HT-29 (cell line): ENCODE results near the gene MPRIP. TPM values are rescaled to one million over a fixed set of nuclear protein-coding genes. Genes with fewer than 3 reads are reported as not detected.

ENCODE experiments used
- DNase-seq: peaks from one replicate; pipeline ENCODE4 v3.0.0-alpha.2; 2015; ENCODE audit warnings: low spot score
- total RNA-seq: library from RNA; depleted of rRNA; stranded (reverse); fragments of >200 nt; shearing (Covaris generic); gene quantifications from 2 replicates; pipeline ENCODE4 v1.2.3, GENCODE V29; 2014

MPRIP gene
- total RNA-seq, 1 experiment from 2014 or later = 162 TPM

DNA sequence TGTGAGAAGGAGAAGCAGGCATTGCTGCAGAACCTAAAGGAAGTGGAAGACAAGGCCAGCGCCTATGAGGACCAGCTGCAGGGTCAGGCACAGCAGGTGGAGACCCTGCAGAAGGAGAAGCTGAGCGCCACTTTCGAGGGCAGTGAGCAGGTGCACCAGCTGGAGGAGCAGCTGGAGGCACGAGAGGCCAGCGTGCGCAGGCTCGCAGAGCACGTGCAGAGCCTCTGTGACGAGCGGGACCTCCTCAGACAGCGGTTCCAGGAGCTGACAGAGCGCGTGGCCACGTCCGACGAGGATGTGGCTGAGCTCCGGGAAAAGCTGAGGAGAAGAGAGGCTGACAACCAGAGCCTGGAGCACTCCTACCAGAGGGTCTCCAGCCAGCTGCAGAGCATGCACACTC, 122.4 kb downstream of the MPRIP start:
- DNase-seq = no peak

DNA sequence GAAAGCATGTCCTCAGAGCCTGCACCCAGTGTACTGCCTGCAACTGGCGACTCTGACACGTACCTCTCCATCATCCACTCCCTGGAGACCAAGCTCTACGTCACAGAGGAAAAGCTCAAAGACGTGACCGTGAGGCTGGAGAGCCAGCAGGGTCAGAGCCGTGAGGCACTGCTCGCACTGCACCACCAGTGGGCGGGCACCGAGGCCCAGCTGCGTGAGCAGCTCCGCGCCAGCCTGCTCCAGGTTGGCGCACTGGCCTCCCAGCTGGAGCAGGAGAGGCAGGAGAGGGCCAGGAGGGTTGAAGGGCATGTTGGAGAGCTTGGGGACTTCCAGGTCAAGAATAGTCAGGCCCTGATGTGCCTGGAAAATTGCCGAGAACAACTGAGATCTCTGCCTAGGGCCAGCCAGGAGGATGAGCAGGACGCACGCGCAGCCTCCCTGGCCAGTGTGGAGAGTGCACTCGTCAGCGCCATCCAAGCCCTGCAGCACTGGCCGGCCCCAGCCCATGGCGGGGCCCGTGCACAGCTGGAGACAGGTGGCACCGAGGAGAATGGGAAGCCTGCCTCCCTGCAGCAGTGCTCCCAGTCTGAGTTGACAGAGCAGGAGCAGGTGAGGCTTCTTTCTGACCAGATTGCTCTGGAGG, 123.5 kb downstream of the MPRIP start:
- no peak for DNase-seq

DNA sequence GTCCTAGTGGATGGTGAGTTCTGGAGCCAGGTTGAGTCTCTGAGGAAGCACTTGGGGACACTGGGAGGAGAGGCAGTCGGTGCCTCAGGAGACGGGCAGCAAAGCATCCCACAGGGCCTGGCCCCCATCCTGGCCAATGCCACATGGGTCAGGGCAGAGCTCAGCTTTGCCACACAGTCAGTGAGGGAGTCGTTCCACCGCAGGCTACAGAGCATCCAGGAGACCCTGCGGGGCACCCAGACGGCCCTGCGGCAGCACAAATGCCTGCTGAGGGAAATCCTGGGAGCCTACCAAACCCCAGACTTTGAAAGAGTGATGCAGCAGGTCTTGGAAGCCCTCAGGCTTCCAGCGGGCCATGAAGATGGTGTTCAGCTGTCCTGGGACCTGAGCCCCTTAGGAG, 124.2 kb downstream of the MPRIP start:
- no peak for DNase-seq

DNA sequence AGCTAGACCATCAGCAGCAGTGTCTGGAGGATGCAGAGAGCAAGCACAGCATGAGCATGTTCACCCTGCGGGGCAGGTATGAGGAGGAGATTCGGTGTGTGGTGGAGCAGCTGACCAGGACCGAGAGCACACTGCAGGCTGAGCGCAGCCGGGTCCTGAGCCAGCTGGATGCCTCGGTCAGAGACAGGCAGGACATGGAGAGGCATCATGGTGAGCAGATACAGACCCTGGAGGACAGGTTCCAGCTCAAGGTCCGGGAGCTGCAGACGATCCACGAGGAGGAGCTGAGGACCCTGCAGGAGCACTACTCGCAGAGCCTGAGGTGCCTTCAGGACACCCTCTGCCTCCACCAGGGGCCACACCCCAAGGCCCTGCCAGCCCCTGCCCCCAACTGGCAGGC, 125.1 kb downstream of the MPRIP start:
- DNase-seq = no peak

DNA sequence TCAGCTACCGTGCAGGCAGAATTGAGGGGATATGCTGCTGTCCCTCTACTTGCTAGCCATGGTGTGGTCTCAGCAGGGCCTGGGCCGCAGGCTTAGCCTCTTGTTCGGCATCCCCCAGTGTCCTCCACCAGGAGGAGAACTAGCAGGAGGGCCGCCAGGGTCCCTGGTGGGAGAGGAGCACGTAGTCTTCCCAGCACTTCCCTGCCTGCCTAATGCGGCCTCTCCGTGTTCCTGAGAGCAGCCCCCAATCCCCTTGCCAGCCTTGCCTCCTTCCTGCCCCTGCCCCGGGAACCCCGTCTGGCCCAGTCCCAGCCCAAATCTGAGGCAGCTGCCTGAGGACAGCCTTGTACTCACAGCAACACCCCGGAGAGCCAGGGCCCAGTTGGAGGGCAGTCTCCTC, 125.7 kb downstream of the MPRIP start:
- no peak for DNase-seq

DNA sequence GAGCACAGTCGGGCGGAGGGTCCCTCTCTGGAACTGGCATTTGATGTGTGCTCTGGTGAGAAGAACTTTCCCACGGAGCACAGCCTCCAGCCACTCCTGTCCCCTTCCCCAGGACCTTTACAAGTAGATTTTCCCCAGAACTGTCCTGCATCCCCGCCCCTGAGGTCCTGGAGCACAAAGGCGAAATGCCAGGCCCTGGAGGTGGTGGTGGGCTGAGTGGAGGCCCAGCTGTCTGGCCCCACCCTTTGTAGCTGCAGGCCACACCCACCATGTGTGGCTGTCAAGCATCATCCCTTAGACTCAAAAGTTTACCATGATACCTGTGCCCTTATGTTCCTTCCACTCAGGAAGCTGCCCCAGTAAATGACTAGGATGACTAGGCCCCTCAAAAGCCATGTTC, 126.1 kb downstream of the MPRIP start:
- no peak for DNase-seq

DNA sequence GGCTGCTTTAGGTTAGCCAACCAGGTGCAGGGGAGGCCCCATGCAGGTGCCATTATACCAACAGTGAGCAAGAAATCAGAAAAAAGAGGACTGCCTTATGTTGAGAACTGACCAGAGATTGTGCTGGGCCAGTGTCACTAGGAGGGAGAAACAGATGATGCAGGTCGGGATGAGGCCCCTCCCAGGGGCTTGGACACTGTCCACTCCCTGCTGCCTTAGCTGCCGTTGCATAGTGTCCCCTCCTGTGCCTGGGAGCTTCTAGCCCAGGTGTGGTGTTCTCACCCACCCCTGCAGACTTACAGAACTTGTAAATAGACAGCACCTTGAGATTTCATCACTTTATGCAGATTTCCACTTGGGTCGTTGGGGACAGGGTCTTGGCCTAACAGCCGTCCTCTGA, 127.1 kb downstream of the MPRIP start:
- DNase-seq = no peak

DNA sequence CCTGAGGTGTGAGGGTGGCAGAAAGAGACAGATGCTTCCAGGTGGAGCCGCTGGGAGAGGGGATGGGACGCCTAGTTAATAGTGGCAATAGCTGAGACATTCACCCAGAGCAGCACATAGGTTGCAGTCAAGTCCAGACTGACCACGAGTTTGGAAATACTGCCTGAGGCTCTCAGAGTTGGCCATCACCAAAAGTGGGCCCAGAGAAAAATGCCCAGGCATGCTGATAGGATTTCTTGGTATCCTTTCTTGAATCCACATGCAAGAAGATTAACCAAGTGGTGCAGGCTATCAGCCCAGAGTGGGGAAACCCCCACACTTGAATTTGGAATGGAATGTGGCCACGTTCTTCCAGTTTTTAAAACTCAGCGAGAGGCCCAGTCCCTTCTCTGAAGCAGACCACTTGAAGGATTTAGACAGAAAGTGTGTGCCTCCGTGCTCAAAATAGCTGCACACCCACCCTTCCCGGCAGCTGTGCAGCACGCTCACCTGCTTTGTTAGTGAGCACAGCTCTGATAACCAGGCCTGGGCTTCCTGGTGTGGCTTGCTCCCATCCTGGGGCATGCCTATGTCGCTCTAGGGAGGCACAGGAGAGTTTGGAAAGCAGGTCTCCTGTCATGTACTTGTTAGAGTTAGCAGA, 128.2 kb downstream of the MPRIP start:
- no peak for DNase-seq

DNA sequence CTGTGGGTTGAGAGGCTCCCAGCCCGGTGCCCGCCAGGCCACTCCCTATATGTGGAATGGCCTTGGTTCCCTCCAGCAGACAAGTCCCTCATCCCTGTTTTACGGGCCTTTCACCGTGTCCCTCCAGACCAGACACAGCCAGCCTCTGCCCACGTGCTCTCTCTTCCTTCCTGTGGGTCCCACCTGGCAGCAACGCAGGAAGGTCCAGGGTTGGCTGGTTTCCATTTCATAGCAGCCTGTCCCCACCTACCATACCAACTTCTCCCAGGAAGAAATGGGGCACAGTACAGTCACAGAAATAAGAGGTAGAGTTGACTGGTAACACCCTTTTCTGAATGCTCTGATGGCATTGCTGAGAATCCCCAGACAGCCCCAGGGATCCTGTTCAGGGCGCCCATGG, 128.9 kb downstream of the MPRIP start:
- no peak for DNase-seq

DNA sequence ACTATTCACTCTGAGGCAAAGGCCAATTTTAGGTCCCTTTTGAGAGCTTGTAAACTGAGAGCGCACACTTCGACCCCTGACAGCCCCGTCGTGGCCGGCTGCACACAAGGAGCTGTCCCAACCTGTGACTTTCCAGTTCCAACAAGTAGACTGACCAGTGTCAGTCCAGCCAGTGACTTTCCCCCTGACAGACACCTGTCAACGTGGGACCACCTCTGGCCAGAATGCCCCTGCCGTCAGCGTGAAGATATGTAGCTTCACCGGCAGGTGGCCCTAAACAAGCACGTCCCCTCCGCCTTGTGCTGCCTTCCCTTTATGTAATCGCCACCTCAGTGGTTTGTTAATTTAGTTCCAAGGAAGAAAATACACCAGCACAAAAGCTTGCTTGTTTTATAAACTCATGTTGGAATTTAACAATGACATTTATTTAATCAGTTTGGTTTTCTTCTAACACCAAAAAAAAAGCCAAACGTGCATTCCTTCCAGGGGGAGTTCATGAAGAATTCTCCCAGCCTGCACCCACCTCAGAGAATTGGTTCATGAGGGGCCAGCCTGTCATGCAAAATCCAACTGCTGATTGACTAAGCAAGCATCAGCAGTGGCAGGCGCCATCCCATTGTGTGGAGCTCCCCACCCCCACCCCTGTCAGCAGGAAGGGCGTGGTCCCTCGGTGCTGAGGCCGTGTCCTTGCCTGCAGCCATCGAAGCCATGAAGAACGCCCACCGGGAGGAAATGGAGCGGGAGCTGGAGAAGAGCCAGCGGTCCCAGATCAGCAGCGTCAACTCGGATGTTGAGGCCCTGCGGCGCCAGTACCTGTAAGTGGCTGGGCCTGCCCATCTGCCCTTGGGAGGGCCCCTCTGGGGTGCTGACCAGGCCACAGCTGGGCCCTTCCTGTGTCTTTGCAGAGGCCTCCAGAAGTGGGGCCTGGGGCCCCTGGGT, 130.0 kb downstream of the MPRIP start:
- no peak for DNase-seq

DNA sequence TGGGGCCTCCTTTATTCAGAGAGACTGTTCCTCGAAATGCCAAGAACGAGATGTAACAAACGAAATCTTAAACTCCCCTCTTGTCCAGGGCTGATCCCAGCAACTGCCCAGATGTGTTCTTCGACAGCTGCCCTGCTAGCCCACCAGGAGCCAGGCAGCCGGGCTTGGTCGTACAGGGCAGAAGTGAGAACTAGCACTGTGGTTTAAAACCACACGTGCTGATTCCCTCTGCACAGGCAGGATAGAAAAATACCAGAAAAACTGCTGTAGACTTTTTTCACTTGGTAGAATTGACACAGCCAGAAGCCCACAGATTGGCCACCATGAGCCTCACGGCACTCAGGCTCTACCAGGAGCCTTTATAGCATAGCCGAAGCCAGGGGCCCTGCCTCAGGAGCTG, 130.7 kb downstream of the MPRIP start:
- DNase-seq = no peak

DNA sequence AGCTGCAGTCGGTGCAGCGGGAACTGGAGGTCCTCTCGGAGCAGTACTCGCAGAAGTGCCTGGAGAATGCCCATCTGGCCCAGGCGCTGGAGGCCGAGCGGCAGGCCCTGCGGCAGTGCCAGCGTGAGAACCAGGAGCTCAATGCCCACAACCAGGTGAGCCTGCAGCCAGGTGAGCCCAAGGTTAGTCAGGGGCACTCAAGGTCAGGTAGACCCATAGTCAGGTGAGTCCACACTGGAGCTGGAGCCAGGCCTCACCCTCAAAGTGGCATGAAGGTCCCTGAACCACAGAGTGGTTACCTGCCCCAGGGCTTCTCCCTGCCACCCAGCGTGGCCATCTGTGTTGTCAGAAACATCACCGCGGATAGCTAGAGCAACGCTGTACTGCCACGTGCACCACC, 131.7 kb downstream of the MPRIP start:
- no peak for DNase-seq

DNA sequence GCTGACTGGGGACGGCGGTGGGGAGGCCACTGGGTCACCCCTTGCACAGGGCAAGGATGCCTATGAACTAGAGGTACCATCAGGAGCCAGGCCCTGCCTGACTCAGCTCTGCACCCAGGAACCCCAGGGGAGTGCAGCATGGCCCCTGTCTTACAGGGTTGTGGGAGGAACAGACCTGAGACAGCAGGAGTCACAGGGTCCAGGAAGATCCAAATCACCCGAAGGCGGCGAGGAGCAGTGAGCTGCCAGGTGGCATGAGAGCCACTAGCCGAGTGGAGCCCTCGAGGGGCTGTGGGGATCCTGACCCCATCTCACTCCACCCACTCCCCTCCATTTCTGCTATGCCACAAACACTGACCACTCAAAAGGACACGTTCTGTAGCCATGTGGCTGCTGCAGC, 133.1 kb downstream of the MPRIP start:
- no peak for DNase-seq

DNA sequence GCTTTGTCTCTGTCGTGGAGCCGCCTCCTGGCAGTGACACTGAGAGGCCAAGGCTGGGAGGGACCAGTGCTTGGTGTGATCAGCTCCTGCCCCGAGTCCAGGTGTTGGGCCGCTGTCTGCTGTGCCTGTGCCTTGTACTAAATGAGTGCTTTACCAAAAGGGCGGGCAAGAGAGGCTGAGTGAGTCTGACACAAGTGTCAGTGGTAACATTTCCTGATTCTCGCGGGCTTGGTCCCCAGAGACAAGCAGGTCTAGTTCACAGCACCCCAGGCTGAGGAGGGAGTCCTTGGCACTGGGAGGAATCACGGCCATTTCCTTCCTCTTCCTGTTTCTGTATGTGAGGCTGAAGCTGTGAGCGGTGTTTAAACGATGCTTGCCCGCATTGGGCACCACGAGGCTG, 133.7 kb downstream of the MPRIP start:
- no peak for DNase-seq

DNA sequence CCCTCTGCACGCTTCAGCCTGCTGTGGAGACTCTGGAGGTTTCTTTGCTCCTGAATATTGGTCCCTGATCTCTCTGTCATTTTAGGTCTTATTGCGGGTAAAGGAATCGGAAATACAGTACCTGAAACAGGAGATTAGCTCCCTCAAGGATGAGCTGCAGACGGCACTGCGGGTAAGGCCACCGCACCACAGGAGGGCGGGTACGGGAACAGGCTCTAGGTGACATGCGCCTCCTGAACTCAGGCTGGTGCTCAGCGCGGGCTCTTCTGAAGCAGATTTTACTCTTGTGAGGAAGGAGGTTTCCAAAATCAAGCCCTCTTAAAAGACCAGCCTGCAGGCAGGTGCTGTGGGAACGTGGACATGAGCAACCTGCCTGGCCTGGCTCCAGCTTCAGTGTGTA, 134.1 kb downstream of the MPRIP start:
- DNase-seq = no peak

DNA sequence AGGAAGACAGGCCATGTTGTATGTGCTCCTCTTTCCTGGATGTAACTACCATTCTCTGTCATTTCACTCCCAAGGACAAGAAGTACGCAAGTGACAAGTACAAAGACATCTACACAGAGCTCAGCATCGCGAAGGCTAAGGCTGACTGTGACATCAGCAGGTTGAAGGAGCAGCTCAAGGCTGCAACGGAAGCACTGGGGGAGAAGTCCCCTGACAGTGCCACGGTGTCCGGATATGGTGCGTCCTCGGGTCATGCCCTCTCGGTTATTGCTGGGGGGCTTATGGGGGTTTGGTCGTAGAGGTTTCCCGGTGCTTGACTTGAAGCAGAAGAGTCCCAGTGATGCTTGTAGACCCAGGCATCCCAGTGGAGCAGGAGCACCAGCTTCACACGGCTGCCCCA, 134.9 kb downstream of the MPRIP start:
- no peak for DNase-seq

DNA sequence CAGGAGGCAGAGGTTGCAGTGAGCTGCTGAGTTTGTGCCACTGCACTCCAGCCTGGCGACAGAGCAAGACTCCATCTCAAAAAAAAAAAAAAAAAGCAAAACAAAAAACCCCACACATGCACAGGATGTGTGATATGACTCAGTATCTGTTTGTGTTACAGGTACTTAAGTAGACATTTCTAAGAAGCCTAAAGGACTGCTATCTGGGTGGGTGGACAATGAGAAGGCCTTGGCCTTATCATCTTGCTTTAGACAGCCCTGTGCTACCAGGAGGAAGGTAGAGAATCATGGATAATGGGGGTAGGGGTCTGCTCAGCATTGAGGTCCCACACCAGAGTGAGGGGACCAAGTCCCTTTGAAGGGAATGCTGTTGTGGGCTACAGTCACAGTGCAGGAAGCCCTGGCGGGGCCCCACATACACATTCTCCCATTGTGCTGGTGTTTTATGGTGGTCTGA, 137.1 kb downstream of the MPRIP start:
- no peak for DNase-seq

DNA sequence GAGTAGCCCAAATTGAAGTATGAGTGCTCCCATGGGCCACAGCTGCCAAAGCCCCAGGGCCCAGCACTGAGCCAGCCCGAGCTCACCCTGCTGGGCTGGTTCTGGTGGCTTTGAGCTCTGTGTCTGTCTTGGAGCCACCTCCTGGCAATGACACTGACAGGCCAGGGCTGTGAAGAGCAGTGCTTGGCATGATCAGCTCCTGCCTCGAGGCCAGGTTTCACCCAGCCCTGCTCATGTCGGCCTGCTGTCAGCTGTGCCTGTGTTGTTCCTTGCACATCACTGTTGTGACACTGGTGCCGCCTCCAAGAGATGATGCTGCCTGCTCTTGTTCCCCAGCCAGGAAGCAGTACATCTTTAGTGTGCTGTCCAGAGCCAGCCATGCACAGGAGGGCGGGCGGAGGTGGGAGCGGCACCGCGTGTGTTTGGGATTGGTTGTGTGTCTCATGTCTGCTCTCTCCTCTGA, 137.9 kb downstream of the MPRIP start:
- no peak for DNase-seq

DNA sequence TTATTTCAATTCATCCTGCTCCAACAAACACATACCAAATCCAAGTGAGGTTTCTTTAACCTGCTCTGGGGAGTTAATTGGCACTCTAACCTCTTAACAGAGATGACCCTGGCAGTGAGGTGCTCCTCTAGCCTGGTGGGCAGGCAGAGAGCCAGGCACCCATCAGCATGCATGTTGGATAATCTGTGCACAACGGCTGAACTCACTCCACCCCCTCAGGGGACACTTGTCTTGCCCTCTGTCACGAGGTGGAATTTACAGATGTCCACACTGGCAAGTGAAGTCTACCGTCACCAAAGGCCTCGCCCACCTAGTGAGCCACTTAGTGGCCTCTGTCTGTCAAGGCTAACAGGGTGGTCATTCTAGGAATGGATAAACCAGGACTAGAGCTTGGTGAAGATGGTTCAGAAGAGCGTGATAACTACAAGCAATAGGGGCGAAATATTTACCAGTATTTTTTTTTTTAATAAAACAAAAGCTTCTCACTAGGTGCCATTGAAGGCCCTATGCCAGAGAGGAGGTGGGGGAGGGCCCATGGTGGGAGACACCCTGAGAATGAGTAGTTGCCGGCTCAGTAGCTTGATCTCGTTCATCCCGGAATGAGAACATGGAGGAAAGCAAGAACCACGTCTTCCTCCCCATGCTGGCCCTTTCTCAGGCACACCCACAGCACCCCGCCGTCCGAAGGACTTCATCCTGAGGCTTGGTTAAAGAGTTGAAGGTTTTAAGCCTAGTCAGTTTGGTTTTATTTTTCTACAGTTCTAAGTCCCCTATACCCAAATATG, 138.7 kb downstream of the MPRIP start:
- no peak for DNase-seq

DNA sequence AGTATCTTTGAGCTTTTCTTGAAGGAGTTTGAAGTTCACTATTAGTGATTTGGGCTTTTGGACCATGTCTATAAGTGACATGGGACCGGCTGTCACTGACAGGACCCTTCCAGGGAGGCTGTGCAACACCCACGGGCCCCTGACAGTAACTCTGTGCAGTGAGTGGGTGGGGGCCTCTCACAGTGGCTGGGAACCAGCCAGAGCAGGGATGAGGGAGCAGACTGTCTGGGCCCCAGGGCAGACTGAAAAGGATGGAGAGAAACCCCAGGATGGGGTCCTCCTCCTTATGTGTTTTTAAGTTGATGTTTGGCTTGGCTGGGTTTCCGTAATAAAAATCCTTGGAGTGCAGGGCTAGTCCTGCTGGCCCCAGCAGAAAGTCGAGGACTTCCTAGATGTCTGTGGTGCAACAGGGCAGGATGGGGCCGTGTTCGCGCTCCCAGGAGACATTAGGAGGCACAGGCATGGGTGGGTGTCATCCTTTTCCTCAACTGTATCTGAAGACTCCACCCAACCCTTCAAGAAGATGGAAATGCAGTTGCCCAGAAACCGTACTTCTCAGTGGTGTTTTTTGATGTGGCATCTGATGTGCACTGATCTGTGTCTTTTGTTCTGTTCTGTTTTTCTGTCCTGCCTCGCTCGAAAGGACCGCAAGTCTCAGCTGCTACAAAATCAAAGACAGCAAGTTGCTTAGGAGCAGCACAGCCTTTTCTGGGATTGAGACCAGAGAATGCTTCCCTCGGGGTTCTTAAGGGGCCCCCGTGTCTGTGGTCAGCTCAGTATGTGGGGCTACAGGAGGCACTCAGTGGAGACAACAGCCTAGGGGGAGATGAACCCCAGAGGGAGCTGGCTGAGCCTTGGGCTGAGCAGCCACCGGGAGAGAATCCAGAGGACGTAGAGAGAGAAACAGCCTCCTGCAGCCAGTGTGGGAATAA, 139.7 kb downstream of the MPRIP start:
- no peak for DNase-seq
